ENCODE measurements around the gene ABHD2. TPM values are rescaled to one million over a fixed set of nuclear protein-coding genes. Genes with fewer than 3 reads are reported as not detected.

Gene ABHD2
- total RNA-seq, 2 donors from 2014 or later = 50.8 to 136 TPM

GRCh38 chr15:89203705-89204273 lies 115.5 kb downstream of the ABHD2 start:
- WGBS, 2 donors = 64 to 68% methylated on average over 2 of the region's 2 CpGs
- intact Hi-C loops (cut with DNase I) = no loop called here
- Histone ChIP-seq H3K9me3 (no peaks in the 10 kb centered on the region), H3K4me3 (no peak overlapping the region), H3K27ac (peak overlapping the region in 2 of 4 donors; percentile 55 to 66), H3K36me3 (replicated peaks in 1 of 2; ENCODE audit: insufficient read depth in 1 of 2, low read depth in 2 of 2) (no peaks in the 10 kb centered on the region), H3K4me1 (peaks cover 43% of the 10 kb centered on the region), H3K27me3 (no peaks in the 10 kb centered on the region)
- DNase-seq (no peak), ATAC-seq (no peak)
- TF ChIP-seq CTCF (IDR thresholded peaks at IDR 0.05) (no peak), POLR2A (IDR thresholded peaks at IDR 0.05) (no peak)

DNA sequence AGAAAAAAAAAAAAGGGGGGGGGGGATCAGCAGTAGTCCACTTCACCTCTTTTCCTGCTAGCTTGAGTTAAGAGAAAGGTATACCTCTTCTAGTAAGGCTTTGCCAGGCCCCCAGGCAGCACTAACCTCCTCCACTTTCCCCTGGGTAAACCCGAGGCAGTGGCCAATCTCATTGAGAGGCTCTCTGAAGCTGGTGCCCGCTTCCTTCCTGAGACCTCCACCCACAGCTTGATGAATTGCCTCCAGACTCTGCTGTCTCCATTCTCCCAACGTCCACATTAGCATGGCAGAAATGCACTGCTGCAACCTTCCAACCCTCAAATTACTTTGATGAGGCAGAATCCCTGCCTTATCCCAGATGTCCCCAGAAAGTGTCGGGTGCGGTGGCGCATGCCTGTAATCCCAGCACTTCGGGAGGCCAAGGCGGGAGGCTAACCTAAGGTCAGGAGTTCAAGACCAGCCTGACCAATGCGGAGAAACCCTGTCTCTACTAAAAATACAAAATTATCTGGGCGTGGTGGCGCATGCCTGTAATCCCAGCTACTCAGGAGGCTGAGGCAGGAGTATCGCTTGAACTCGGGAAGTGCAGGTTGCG lies 117.8 kb downstream of the ABHD2 start:
- no peak for DNase-seq
- Histone ChIP-seq H3K4me3 (no peak overlapping the region), H3K4me1 (peaks cover 23% of the 10 kb centered on the region), H3K36me3 (replicated peaks in 1 of 2; ENCODE audit: insufficient read depth in 1 of 2, low read depth in 2 of 2) (no peaks in the 10 kb centered on the region), H3K9me3 (no peaks in the 10 kb centered on the region), H3K27me3 (no peaks in the 10 kb centered on the region), H3K27ac (no peak overlapping the region)
- 61 to 71% methylated on average over 14 of the region's 14 CpGs for WGBS, 2 donors
- TF ChIP-seq POLR2A (IDR thresholded peaks at IDR 0.05) = no peak
- no peak for TF ChIP-seq CTCF (IDR thresholded peaks at IDR 0.05)
- ATAC-seq = no peak
- intact Hi-C loops (cut with DNase I) = no loop called here

DNA sequence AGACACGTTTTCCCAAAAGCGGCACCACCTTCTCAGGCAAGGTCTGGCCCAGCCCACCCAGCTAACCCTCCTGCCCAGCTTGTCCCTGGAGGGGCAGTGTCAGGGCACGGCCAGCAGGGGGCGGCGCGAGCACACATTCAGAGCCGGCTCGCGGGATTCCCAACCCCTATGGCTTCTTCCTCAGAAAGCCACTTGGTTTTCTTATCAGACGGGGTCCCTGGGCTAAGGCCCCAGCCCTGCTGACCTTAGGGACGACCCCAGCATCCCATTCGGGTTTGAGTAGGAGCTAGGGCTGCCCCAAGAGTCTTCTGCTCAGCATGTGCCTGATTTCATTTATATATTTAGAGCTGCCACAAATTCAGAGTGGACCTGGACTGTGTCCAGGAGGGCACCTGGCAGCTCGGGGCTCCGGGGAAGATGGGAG lies 118.7 kb downstream of the ABHD2 start:
- Histone ChIP-seq H3K4me1 (peaks cover 23% of the 10 kb centered on the region), H3K27me3 (no peaks in the 10 kb centered on the region), H3K9me3 (no peaks in the 10 kb centered on the region), H3K4me3 (no peak overlapping the region), H3K36me3 (replicated peaks in 1 of 2; ENCODE audit: insufficient read depth in 1 of 2, low read depth in 2 of 2) (no peaks in the 10 kb centered on the region), H3K27ac (no peak overlapping the region)
- peak; percentile 87 for ATAC-seq
- WGBS, 2 donors = 0 to 2% methylated on average over 13 to 14 of the region's 14 CpGs
- no peak for TF ChIP-seq POLR2A (IDR thresholded peaks at IDR 0.05)
- peak; percentile 86 to 99 (median 89) for TF ChIP-seq CTCF (IDR thresholded peaks at IDR 0.05)
- intact Hi-C loops (cut with DNase I) = no loop called here
- peak; percentile 77 to 88 (median 80) for DNase-seq

DNA sequence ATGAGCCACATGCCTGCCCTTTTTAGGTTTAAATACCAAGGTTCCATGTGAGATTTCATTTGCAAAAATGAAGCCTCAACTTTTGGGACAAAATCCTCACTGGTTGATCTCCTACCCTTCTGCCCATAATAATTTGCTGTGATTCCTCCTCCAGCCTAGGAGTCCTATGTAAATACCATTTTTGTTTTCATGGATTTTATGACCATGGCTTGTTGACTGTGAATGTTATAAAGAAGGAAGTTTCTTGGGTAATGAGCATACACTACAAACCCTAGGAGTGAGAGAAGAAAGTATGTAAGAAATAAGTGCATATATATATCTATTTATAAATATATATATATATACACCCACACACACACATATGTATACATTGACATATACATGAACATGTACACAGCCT lies 120.0 kb downstream of the ABHD2 start:
- no peak for DNase-seq
- TF ChIP-seq POLR2A (IDR thresholded peaks at IDR 0.05) (no peak), CTCF (IDR thresholded peaks at IDR 0.05) (no peak)
- no peaks in the 10 kb centered on the region for H3K36me3 ChIP-seq (replicated peaks in 1 of 2; ENCODE audit: insufficient read depth in 1 of 2, low read depth in 2 of 2)
- H3K27ac ChIP-seq = no peak overlapping the region
- no peaks in the 10 kb centered on the region for H3K9me3 ChIP-seq
- peaks cover 23% of the 10 kb centered on the region for H3K4me1 ChIP-seq
- no peak overlapping the region for H3K4me3 ChIP-seq
- no peaks in the 10 kb centered on the region for H3K27me3 ChIP-seq
- no peak for ATAC-seq
- intact Hi-C loops (cut with DNase I) = no loop called here

GRCh38 chr15:89209057-89209456 lies 120.8 kb downstream of the ABHD2 start:
- Histone ChIP-seq H3K27me3 (no peaks in the 10 kb centered on the region), H3K4me3 (no peak overlapping the region), H3K4me1 (peaks cover 23% of the 10 kb centered on the region), H3K27ac (no peak overlapping the region), H3K9me3 (no peaks in the 10 kb centered on the region), H3K36me3 (replicated peaks in 1 of 2; ENCODE audit: insufficient read depth in 1 of 2, low read depth in 2 of 2) (no peaks in the 10 kb centered on the region)
- intact Hi-C loops (cut with DNase I) = no loop called here
- no peak for DNase-seq
- no peak for ATAC-seq
- 50 to 72% methylated on average over 1 of the region's 1 CpG for WGBS, 2 donors
- no peak for TF ChIP-seq CTCF (IDR thresholded peaks at IDR 0.05)
- TF ChIP-seq POLR2A (IDR thresholded peaks at IDR 0.05) = no peak
